PFSK-1 (cell line): ENCODE results near the gene RPL35.

Source experiments
- FOXP2 ChIP-seq: optimal IDR thresholded peaks from 2 replicates; pipeline ENCODE3; 2011; ENCODE audit warnings: borderline replicate concordance, control low read depth, inconsistent platforms; ENCODE audit not compliant: insufficient read depth; ENCODE audit errors: extremely low read length, extremely low read depth
- POLR2AphosphoS5 ChIP-seq: IDR thresholded peaks from 2 replicates; pipeline ENCODE4 v1.6.1; 2012; ENCODE audit warnings: low read depth, mild to moderate bottlenecking, control low read depth, low read length, moderate library complexity
- REST ChIP-seq, 2 experiments: IDR thresholded peaks; 2 replicates each; pipeline versions ENCODE4 v1.6.1 to v1.8.0; 2011 to 2012; ENCODE audit warnings: low read depth in 2 of 2, low read length in 2 of 2, control low read depth in 1 of 2, inconsistent platforms in 1 of 2, mild to moderate bottlenecking in 1 of 2, moderate library complexity in 1 of 2; ENCODE audit not compliant: insufficient read depth in 1 of 2
- SIN3A ChIP-seq: IDR thresholded peaks from 2 replicates; pipeline ENCODE4 v1.6.1; 2012; ENCODE audit warnings: mild to moderate bottlenecking, low read length, moderate library complexity, borderline replicate concordance; ENCODE audit not compliant: insufficient read depth
- TAF1 ChIP-seq: IDR thresholded peaks from 2 replicates; pipeline ENCODE4 v1.6.1; 2012; ENCODE audit warnings: low read length, control low read depth, borderline replicate concordance; ENCODE audit not compliant: insufficient read depth

The RPL35 gene

GRCh38 chr9:124810663-124811355 lies 50.9 kb downstream of the RPL35 start:
- TF ChIP-seq REST (IDR thresholded peaks at IDR 0.05; ENCODE audit: insufficient read depth in 1 of 2, low read depth in 2 of 2, low read length in 2 of 2) (no peak), FOXP2 (no peak), TAF1 (no peak), POLR2AphosphoS5 (no peak), SIN3A (no peak)

- TF ChIP-seq TAF1 (no peak), FOXP2 (no peak), SIN3A (no peak), POLR2AphosphoS5 (no peak)
These were observed 51.8 kb downstream of the RPL35 start for GRCh38 chr9:124809741-124810500.

- TF ChIP-seq FOXP2 (no peak), POLR2AphosphoS5 (no peak), SIN3A (no peak), TAF1 (no peak), REST (IDR thresholded peaks at IDR 0.05; ENCODE audit: insufficient read depth in 1 of 2, low read depth in 2 of 2, low read length in 2 of 2) (no peak)
These were observed 52.5 kb downstream of the RPL35 start for GRCh38 chr9:124809211-124809610.

- TF ChIP-seq POLR2AphosphoS5 (no peak), REST (IDR thresholded peaks at IDR 0.05; ENCODE audit: insufficient read depth in 1 of 2, low read depth in 2 of 2, low read length in 2 of 2) (no peak), TAF1 (no peak), FOXP2 (no peak), SIN3A (no peak)
These were observed 53.4 kb downstream of the RPL35 start for GRCh38 chr9:124808246-124808956.
